HCT116 (cell line): ENCODE data around the gene AMHR2. TPM values are rescaled to one million over a fixed set of nuclear protein-coding genes. Genes with fewer than 3 reads are reported as not detected.

Experiments
- ATAC-seq: fragments of 200-7000 bp; cut with Tn5 transposase; 2 replicates; pipeline ENCODE4 v1.9.1; 2020; ENCODE audit warnings: mild to moderate bottlenecking, moderate library complexity
- BruUV-seq: library from RNA; stranded (reverse); fragments of 400-500 nt; replicated peaks from 2 replicates; lab custom pipeline; 2021; lab: Mats Ljungman, UMichigan
- CTCF ChIA-PET: fragments of 300-600 bp; sonication (Branson Sonifier 250); formaldehyde crosslinking; loops from one replicate; lab custom pipeline; 2021; ENCODE audit warnings: antibody characterized with exemption; lab: Charles Lee
- POLR2A ChIA-PET: fragments of 300-600, 350-600 bp; sonication (Branson Sonifier 250); formaldehyde crosslinking; loops from one replicate; lab custom pipeline; 2021; ENCODE audit warnings: antibody characterized with exemption; lab: Charles Lee
- RAD21 ChIA-PET, 2 experiments: fragments of 300-600 bp; sonication (Branson Sonifier 250); formaldehyde crosslinking; loops; one replicate each; lab custom pipeline; 2023; ENCODE audit warnings: low total read pairs in 2 of 2; ENCODE audit not compliant: uncharacterized antibody in 2 of 2, unreplicated experiment in 2 of 2, low non-redundant PET in 1 of 2; lab: Charles Lee
- DNase-seq: peaks from one replicate; pipeline ENCODE4 v3.0.0-alpha.2; 2010; ENCODE audit warnings: low read depth, low spot score
- H2AFZ ChIP-seq: fragments of 200-600 bp; shearing (Covaris generic), sonication (generic); 2 replicates; pipeline ENCODE4 v1.6.1; 2017; ENCODE audit warnings: low read depth, mixed run types, mixed read lengths, antibody characterized with exemption, low read length; ENCODE audit not compliant: poor library complexity, severe bottlenecking
- H3K27ac ChIP-seq: 2 replicates; pipeline ENCODE4 v1.5.1; 2012; ENCODE audit warnings: low read depth, low read length
- H3K27me3 ChIP-seq: fragments of 200-600 bp; sonication (generic); 2 replicates; pipeline ENCODE4 v1.6.1; 2016; ENCODE audit warnings: mixed run types, low read length, mixed read lengths; ENCODE audit not compliant: insufficient read depth
- H3K36me3 ChIP-seq, 2 experiments: fragments of 200-500 bp in 1 of 2; fragments of 200-600 bp in 1 of 2; sonication (Bioruptor generic) in 1 of 2; sonication (generic) in 1 of 2; 2 replicates each; pipeline versions ENCODE4 v1.5.1 to v1.6.1; 2014 to 2016; ENCODE audit warnings: low read length in 2 of 2, inconsistent platforms in 1 of 2, mixed read lengths in 1 of 2, mixed run types in 1 of 2; ENCODE audit not compliant: insufficient read depth in 2 of 2, control insufficient read depth in 1 of 2
- H3K4me1 ChIP-seq, 2 experiments: fragments of 200-600 bp in 1 of 2; sonication (generic) in 1 of 2; 2 replicates each; pipeline versions ENCODE4 v1.5.1 to v1.6.1; 2012 to 2017; ENCODE audit warnings: low read length in 2 of 2, inconsistent platforms in 1 of 2, mild to moderate bottlenecking in 1 of 2, mixed read lengths in 1 of 2, mixed run types in 1 of 2, moderate library complexity in 1 of 2; ENCODE audit not compliant: insufficient read depth in 2 of 2, control insufficient read depth in 1 of 2
- H3K4me2 ChIP-seq: fragments of 200-600 bp; sonication (generic); 2 replicates; pipeline ENCODE4 v1.6.1; 2017; ENCODE audit warnings: mixed run types, low read length, mixed read lengths
- H3K4me3 ChIP-seq, 2 experiments: fragments of 200-600 bp in 1 of 2; sonication (generic) in 1 of 2; replicated peaks in 1 of 2; 2 replicates each; pipeline ENCODE4 v1.5.1; 2011 to 2016; ENCODE audit warnings: low read length in 2 of 2, control low read depth in 1 of 2, low read depth in 1 of 2, mild to moderate bottlenecking in 1 of 2, mixed read lengths in 1 of 2, mixed run types in 1 of 2
- H3K79me2 ChIP-seq: fragments of 200-600 bp; sonication (generic); 2 replicates; pipeline ENCODE4 v1.6.1; 2017; ENCODE audit warnings: mild to moderate bottlenecking, mixed run types, low read length, moderate library complexity, mixed read lengths; ENCODE audit not compliant: insufficient read depth
- H3K9ac ChIP-seq: fragments of 200-600 bp; sonication (generic); 2 replicates; pipeline ENCODE4 v1.6.1; 2016; ENCODE audit warnings: low read length, mixed read lengths
- H3K9me2 ChIP-seq: fragments of 200-600 bp; sonication (generic), shearing (Covaris generic); 2 replicates; pipeline ENCODE4 v1.6.1; 2017; ENCODE audit warnings: mixed run types, mild to moderate bottlenecking, moderate library complexity; ENCODE audit not compliant: insufficient read depth
- H3K9me3 ChIP-seq, 2 experiments: fragments of 200-500 bp in 1 of 2; fragments of 200-600 bp in 1 of 2; sonication (Bioruptor generic) in 1 of 2; sonication (generic) in 1 of 2; 2 replicates each; pipeline ENCODE4 v1.6.1; 2014 to 2017; ENCODE audit warnings: low read length in 2 of 2, mixed read lengths in 2 of 2, inconsistent platforms in 1 of 2, low read depth in 1 of 2, mild to moderate bottlenecking in 1 of 2, mixed run types in 1 of 2, moderate library complexity in 1 of 2; ENCODE audit not compliant: control insufficient read depth in 1 of 2, insufficient read depth in 1 of 2
- H4K20me1 ChIP-seq: fragments of 200-600 bp; sonication (generic), shearing (Covaris generic); 2 replicates; pipeline ENCODE4 v1.6.1; 2017; ENCODE audit warnings: mixed run types, mild to moderate bottlenecking, moderate library complexity; ENCODE audit not compliant: insufficient read depth
- CEBPB ChIP-seq: IDR thresholded peaks from 2 replicates; pipeline ENCODE4 v1.6.1; 2012; ENCODE audit warnings: low read depth
- SIN3A ChIP-seq: IDR thresholded peaks from 2 replicates; pipeline ENCODE4 v1.6.1; 2012; ENCODE audit warnings: low read depth
- SP1 ChIP-seq: IDR thresholded peaks from 2 replicates; pipeline ENCODE4 v1.6.1; 2012; ENCODE audit warnings: low read depth
- YY1 ChIP-seq: IDR thresholded peaks from 2 replicates; pipeline ENCODE4 v1.6.1; 2011; ENCODE audit warnings: low read length, low read depth, moderate library complexity, mild to moderate bottlenecking; ENCODE audit not compliant: insufficient replicate concordance; ENCODE audit errors: extremely low read depth
- ZFX ChIP-seq: fragments of 450-650 bp; IDR thresholded peaks from 2 replicates; pipeline ENCODE4 v1.6.1; 2017
- intact Hi-C: fragments of 100-400 bp; cut with micrococcal nuclease; formaldehyde crosslinking; loops from 2 replicates; pipeline ENCODE4 v1.10.0; 2022
- total RNA-seq: library from RNA; stranded (reverse); gene quantifications from one replicate; pipeline ENCODE4 v1.2.1, GENCODE V29; 2021; ENCODE audit not compliant: unreplicated experiment

Gene AMHR2
- total RNA-seq, 1 experiment from 2014 or later, result not detected

DNA sequence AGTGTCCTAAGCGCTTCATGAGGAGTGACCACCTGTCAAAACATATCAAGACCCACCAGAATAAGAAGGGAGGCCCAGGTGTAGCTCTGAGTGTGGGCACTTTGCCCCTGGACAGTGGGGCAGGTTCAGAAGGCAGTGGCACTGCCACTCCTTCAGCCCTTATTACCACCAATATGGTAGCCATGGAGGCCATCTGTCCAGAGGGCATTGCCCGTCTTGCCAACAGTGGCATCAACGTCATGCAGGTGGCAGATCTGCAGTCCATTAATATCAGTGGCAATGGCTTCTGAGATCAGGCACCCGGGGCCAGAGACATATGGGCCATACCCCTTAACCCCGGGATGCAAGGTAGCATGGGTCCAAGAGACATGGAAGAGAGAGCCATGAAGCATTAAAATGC is 12.7 kb upstream of the AMHR2 start:
- Histone ChIP-seq H2AFZ (no peak overlapping the region), H3K27ac (no peak overlapping the region), H3K9me2 (no peaks in the 10 kb centered on the region), H3K79me2 (peaks cover 7% of the 10 kb centered on the region; the same call in 1 of the 2 replicates), H3K4me1 (peaks cover 9 to 10% of the 10 kb centered on the region in 2 experiments; a peak in 3 of 4 replicates), H3K9me3 (no peaks in the 10 kb centered on the region), H4K20me1 (no peaks in the 10 kb centered on the region), H3K4me3 (no peak overlapping the region), H3K9ac (no peak overlapping the region), H3K27me3 (no peaks in the 10 kb centered on the region), H3K4me2 (no peak overlapping the region), H3K36me3 (peaks cover 29 to 31% of the 10 kb centered on the region in 2 experiments)
- no peak for TF ChIP-seq ZFX
- no peak for TF ChIP-seq CEBPB
- RAD21 ChIA-PET, result no interaction called here
- no TSS peak for BruUV-seq
- POLR2A ChIA-PET, result no interaction called here
- ATAC-seq (no peak), DNase-seq (no peak)
- intact Hi-C loops, result no loop called here
- CTCF ChIA-PET, result interaction anchor here (1.2 kb wide), 1 partner anchor 10 kb away, joined by 5 read pairs; no protein-coding TSS in a partner anchor

DNA sequence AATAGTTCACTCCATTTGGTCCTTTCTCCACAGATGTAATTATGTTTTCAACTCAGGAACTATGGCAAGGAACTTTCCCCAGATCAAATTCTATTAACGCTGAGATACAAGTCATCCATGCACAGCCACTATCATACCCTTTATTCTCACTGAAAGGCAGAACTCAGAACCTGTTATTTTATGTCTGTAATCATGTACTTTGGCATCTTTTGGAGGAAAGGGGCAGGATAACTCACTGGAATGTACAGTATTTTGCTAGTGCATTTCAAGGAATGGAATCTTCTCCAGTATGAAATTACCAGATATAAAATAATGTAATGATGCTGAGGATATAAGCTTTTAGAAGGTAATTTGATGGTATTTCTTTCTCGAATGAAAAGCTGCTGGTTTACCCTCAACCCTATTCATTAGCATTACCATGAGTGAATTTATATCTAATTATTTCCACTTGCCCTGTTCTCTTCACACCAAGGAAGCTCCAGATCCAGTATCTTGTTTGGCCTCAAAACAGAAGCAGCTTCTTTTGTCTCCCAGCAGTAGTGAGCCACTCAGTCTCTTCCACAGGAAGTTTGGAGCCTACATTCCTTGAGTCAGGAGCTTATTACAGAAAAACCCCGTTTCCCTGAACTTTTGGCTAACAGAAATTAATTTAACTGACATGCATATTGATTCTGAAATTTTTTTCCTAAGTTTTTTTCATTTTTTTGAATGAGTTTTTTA is 10.0 kb upstream of the AMHR2 start:
- Histone ChIP-seq H3K79me2 (no peaks in the 10 kb centered on the region), H3K9me2 (no peaks in the 10 kb centered on the region), H3K4me2 (no peak overlapping the region), H4K20me1 (no peaks in the 10 kb centered on the region), H3K27me3 (no peaks in the 10 kb centered on the region), H3K36me3 (peaks cover 23 to 27% of the 10 kb centered on the region in 2 experiments), H2AFZ (no peak overlapping the region), H3K4me3 (no peak overlapping the region), H3K9ac (no peak overlapping the region), H3K9me3 (no peaks in the 10 kb centered on the region), H3K4me1 (peaks cover 10 to 14% of the 10 kb centered on the region in 2 experiments; a peak in 3 of 4 replicates), H3K27ac (no peak overlapping the region)
- no peak for DNase-seq
- ChIA-PET RAD21 (no interaction called here), CTCF (no interaction called here), POLR2A (no interaction called here)
- BruUV-seq, result no TSS peak
- intact Hi-C loops, result no loop called here
- ATAC-seq, result no peak
- no peak for TF ChIP-seq SIN3A
- TF ChIP-seq SP1, result no peak
- no peak for TF ChIP-seq YY1
- no peak for TF ChIP-seq CEBPB
